Measurements from ENCODE around the gene MTFR1L. TPM values are rescaled to one million over a fixed set of nuclear protein-coding genes. Genes with fewer than 3 reads are reported as not detected.
A peak's percentile ranks its signal among the peaks of the same experiment; 100 is the strongest.

Gene MTFR1L
- total and polyA plus RNA-seq, 9 of the 15 experiments (the other 6 are each of a cell fraction or from before 2014, with no cell fraction given): 41.4 to 98.5 (median 53.7) TPM

GRCh38 chr1:25874209-25874608 lies 54.5 kb downstream of the MTFR1L start:
- Histone ChIP-seq H4K20me1 (replicated peaks; ENCODE audit: control insufficient read depth, insufficient read depth, low read length) (no peaks in the 10 kb centered on the region), H2AFZ (ENCODE audit: low read depth, low read length) (peak overlapping the region; percentile 88; the same call in 1 of the 2 replicates), H3K4me2 (ENCODE audit: insufficient read depth, low read length) (peak overlapping the region; percentile 81), H3K27me3 (ENCODE audit: control insufficient read depth in 2 of 2, insufficient read depth in 2 of 2, low read length in 2 of 2) (no peaks in the 10 kb centered on the region), H3K36me3 (ENCODE audit: control insufficient read depth, insufficient read depth, low read length) (no peaks in the 10 kb centered on the region), H3K9me1 (ENCODE audit: control insufficient read depth, insufficient read depth, low read length) (no peaks in the 10 kb centered on the region), H3K27ac (ENCODE audit: extremely low read depth, low read depth, low read length) (no peak overlapping the region), H3K9ac (ENCODE audit: insufficient read depth in 1 of 2, low read depth in 2 of 2, low read length in 2 of 2) (peak overlapping the region; percentile 63 to 92; a peak in 3 of 4 replicates), H3K4me3 (no peak overlapping the region), H3K9me3 (replicated peaks; ENCODE audit: control insufficient read depth, insufficient read depth, low read depth, low read length) (no peaks in the 10 kb centered on the region), H3K79me2 (ENCODE audit: control insufficient read depth, insufficient read depth, low read length) (peaks cover 10% of the 10 kb centered on the region; the same call in 2 of the 3 replicates), H3K4me1 (replicated peaks in 1 of 2; ENCODE audit: control insufficient read depth in 2 of 2, insufficient read depth in 2 of 2, low read length in 2 of 2) (peaks cover 46 to 49% of the 10 kb centered on the region in 2 experiments)
- intact Hi-C loops (cut with micrococcal nuclease) (no loop called here), in situ Hi-C loops (cut with MboI) (no loop called here)
- BruUV-seq (replicated peaks): no TSS peak
- DNase-seq (ENCODE audit: extremely low read depth in 1 of 4, low spot score in 3 of 4) (no peak), FAIRE-seq (no peak), ATAC-seq (no peak)
- TF ChIP-seq NR2F6 (CRISPR knock-in tag; IDR thresholded peaks at IDR 0.05) (no peak), ADNP (tag; IDR thresholded peaks at IDR 0.05) (peak; percentile 44; the same call in 1 of the 2 replicates), NUFIP1 (IDR thresholded peaks at IDR 0.05; ENCODE audit: partially characterized antibody) (no peak), MBD1 (CRISPR knock-in tag; IDR thresholded peaks at IDR 0.05) (no peak), BCOR (IDR thresholded peaks at IDR 0.05) (peak; percentile 60; the same call in 1 of the 2 replicates), RBM25 (IDR thresholded peaks at IDR 0.05; ENCODE audit: low read depth, low read length, severe bottlenecking) (peak; percentile 42), STAG1 (CRISPR knock-in tag; IDR thresholded peaks at IDR 0.05; ENCODE audit: borderline replicate concordance) (peak; percentile 18; the same call in 1 of the 2 replicates), HDAC2 (IDR thresholded peaks at IDR 0.05) (0 out of 2 replicates have a peak, but pooled peaks have one; percentile 18), KDM1A (IDR thresholded peaks at IDR 0.05) (peak in 1 of 2 experiments; percentile 41; a peak in 1 of 4 replicates), ZFP36 (IDR thresholded peaks at IDR 0.05; ENCODE audit: low read depth, low read length, partially characterized antibody) (peak; percentile 69)
- POLR2A ChIA-PET: interaction anchor here (0.6 to 2.2 kb wide), 5 partner anchors 12 to 44 kb away, joined by 3 to 6 read pairs (median 4); no protein-coding TSS in a partner anchor
- WGBS (ENCODE audit: insufficient coverage, low coverage, missing lambda C conversion rate): 93% methylated on average over 3 of the region's 3 CpGs
- CTCF ChIA-PET (ENCODE audit: low intra/inter-chr PET ratio): no interaction called here
